Peyer's patch (tissue), 4 donors: ENCODE measurements around the gene RELL1. TPM values are rescaled to one million over a fixed set of nuclear protein-coding genes. Genes with fewer than 3 reads are reported as not detected.

Experiments used
- DNase-seq, 3 donors: peaks; one replicate each; pipeline ENCODE4 v3.0.0-alpha.2; 2017 to 2019
- H3K27ac ChIP-seq, 4 donors: fragments of 200-600 bp; sonication (generic); one replicate each; pipeline ENCODE4 v1.5.1; 2016 to 2019
- H3K27me3 ChIP-seq, 2 donors: fragments of 200-600 bp; sonication (generic); one replicate each; pipeline ENCODE4 v1.5.1; 2019
- H3K36me3 ChIP-seq, 3 donors: fragments of 200-600 bp; sonication (generic); one replicate each; pipeline ENCODE4 v1.5.1; 2016 to 2019
- H3K4me1 ChIP-seq, 4 donors: fragments of 200-600 bp; sonication (generic); one replicate each; pipeline ENCODE4 v1.5.1; 2016 to 2019
- H3K4me3 ChIP-seq, 4 donors: fragments of 200-600 bp; sonication (generic); 1 replicate in 3 of 4; 2 replicates in 1 of 4; pipeline ENCODE4 v1.5.1; 2016 to 2019; ENCODE audit warnings: mild to moderate bottlenecking in 1 of 4
- H3K9me3 ChIP-seq, 4 donors: fragments of 200-600 bp; sonication (generic); one replicate each; pipeline ENCODE4 v1.5.1; 2016 to 2019; ENCODE audit warnings: mild to moderate bottlenecking in 1 of 4
- CTCF ChIP-seq, 6 experiments: fragments of 450-650 bp in 4 of 6; fragments of 200-600 bp in 2 of 6; sonication (generic) in 1 of 6; IDR thresholded peaks; one replicate each; pipeline ENCODE4 v1.5.1; 2017 to 2019; ENCODE audit warnings: antibody characterized with exemption in 6 of 6, mild to moderate bottlenecking in 3 of 6, moderate library complexity in 1 of 6
- POLR2A ChIP-seq, 2 donors: fragments of 450-650 bp; IDR thresholded peaks; one replicate each; pipeline ENCODE4 v1.5.1; 2017; ENCODE audit warnings: antibody characterized with exemption in 2 of 2, mild to moderate bottlenecking in 2 of 2, moderate library complexity in 2 of 2
- total RNA-seq, 4 donors: library from RNA; depleted of rRNA; stranded (reverse); fragments of >200 nt; gene quantifications; one replicate each; pipeline ENCODE4 v1.1.0, GENCODE V29; 2016

The RELL1 gene
- total RNA-seq, 4 donors from 2014 or later: 43.2 to 76.2 (median 55.8) TPM

- no peak for DNase-seq
- no peak for TF ChIP-seq CTCF (IDR thresholded peaks at IDR 0.05)
- TF ChIP-seq POLR2A (IDR thresholded peaks at IDR 0.05): no peak
- no peak overlapping the region for H3K4me3 ChIP-seq
- H3K27ac ChIP-seq: no peak overlapping the region
- no peaks in the 10 kb centered on the region for H3K9me3 ChIP-seq
- no peaks in the 10 kb centered on the region for H3K4me1 ChIP-seq
- H3K27me3 ChIP-seq: no peaks in the 10 kb centered on the region
- H3K36me3 ChIP-seq: no peaks in the 10 kb centered on the region
Measured at GRCh38 chr4:37729649-37730004, 43.5 kb upstream of the RELL1 start.

GRCh38 chr4:37728064-37728463, 41.9 kb upstream of the RELL1 start:
- Histone ChIP-seq H3K27ac (peak overlapping the region in 1 of 4 donors; percentile 37), H3K4me3 (no peak overlapping the region), H3K9me3 (no peaks in the 10 kb centered on the region), H3K4me1 (no peaks in the 10 kb centered on the region), H3K27me3 (no peaks in the 10 kb centered on the region), H3K36me3 (no peaks in the 10 kb centered on the region)
- no peak for TF ChIP-seq CTCF (IDR thresholded peaks at IDR 0.05)
- no peak for TF ChIP-seq POLR2A (IDR thresholded peaks at IDR 0.05)
- DNase-seq: no peak

- TF ChIP-seq CTCF (IDR thresholded peaks at IDR 0.05): no peak
- no peak for TF ChIP-seq POLR2A (IDR thresholded peaks at IDR 0.05)
- H3K4me3 ChIP-seq: no peak overlapping the region
- no peaks in the 10 kb centered on the region for H3K27me3 ChIP-seq
- H3K36me3 ChIP-seq: no peaks in the 10 kb centered on the region
- H3K4me1 ChIP-seq: no peaks in the 10 kb centered on the region
- no peak for DNase-seq
- peak overlapping the region in 1 of 4 donors; percentile 37 for H3K27ac ChIP-seq
- H3K9me3 ChIP-seq: no peaks in the 10 kb centered on the region
Measured at GRCh38 chr4:37727635-37728034, 41.5 kb upstream of the RELL1 start.

- no peaks in the 10 kb centered on the region for H3K36me3 ChIP-seq
- H3K4me3 ChIP-seq: no peak overlapping the region
- no peaks in the 10 kb centered on the region for H3K9me3 ChIP-seq
- TF ChIP-seq CTCF (IDR thresholded peaks at IDR 0.05) (no peak), POLR2A (IDR thresholded peaks at IDR 0.05) (no peak)
- H3K27me3 ChIP-seq: no peaks in the 10 kb centered on the region
- H3K27ac ChIP-seq: no peak overlapping the region
- H3K4me1 ChIP-seq: no peaks in the 10 kb centered on the region
- no peak for DNase-seq
Measured at GRCh38 chr4:37726666-37727065, 40.5 kb upstream of the RELL1 start.

- DNase-seq: no peak
- H3K4me3 ChIP-seq: no peak overlapping the region
- no peaks in the 10 kb centered on the region for H3K36me3 ChIP-seq
- TF ChIP-seq CTCF (IDR thresholded peaks at IDR 0.05): no peak
- TF ChIP-seq POLR2A (IDR thresholded peaks at IDR 0.05): no peak
- no peak overlapping the region for H3K27ac ChIP-seq
- no peaks in the 10 kb centered on the region for H3K27me3 ChIP-seq
- no peaks in the 10 kb centered on the region for H3K9me3 ChIP-seq
- H3K4me1 ChIP-seq: no peaks in the 10 kb centered on the region
Measured at GRCh38 chr4:37725718-37726117, 39.5 kb upstream of the RELL1 start.

GRCh38 chr4:37723067-37723466, 36.9 kb upstream of the RELL1 start:
- Histone ChIP-seq H3K27me3 (no peaks in the 10 kb centered on the region), H3K36me3 (no peaks in the 10 kb centered on the region), H3K9me3 (no peaks in the 10 kb centered on the region), H3K4me3 (no peak overlapping the region), H3K4me1 (no peaks in the 10 kb centered on the region), H3K27ac (no peak overlapping the region)
- TF ChIP-seq POLR2A (IDR thresholded peaks at IDR 0.05) (no peak), CTCF (IDR thresholded peaks at IDR 0.05) (no peak)
- no peak for DNase-seq
